BJ (cell line): ENCODE measurements around the gene AMFR. TPM values are rescaled to one million over a fixed set of nuclear protein-coding genes. Genes with fewer than 3 reads are reported as not detected.
A peak's percentile ranks its signal among the peaks of the same experiment; 100 is the strongest.

Source experiments
- CTCF ChIA-PET: fragments of 350-600 bp; formaldehyde crosslinking; extraction: SDS; loops from one replicate; lab custom pipeline; 2021; ENCODE audit warnings: antibody characterized with exemption, inconsistent platforms; lab: Yijun Ruan, JAX
- POLR2A ChIA-PET: fragments of 300-600 bp; sonication (Branson Sonifier 250); formaldehyde crosslinking; extraction: SDS; loops from one replicate; lab custom pipeline; 2021; ENCODE audit warnings: antibody characterized with exemption; lab: Charles Lee
- DNase-seq: peaks from one replicate; pipeline ENCODE4 v3.0.0-alpha.2; 2011; ENCODE audit warnings: low read depth
- H3K27me3 ChIP-seq: 2 replicates; pipeline ENCODE4 v1.6.0; 2011; ENCODE audit warnings: low read length; ENCODE audit not compliant: control insufficient read depth, insufficient read depth
- H3K36me3 ChIP-seq: 2 replicates; pipeline ENCODE4 v1.5.1; 2011; ENCODE audit warnings: low read length; ENCODE audit not compliant: control insufficient read depth, insufficient read depth
- H3K4me3 ChIP-seq: 2 replicates; pipeline ENCODE4 v1.5.1; 2011; ENCODE audit warnings: low read depth, mild to moderate bottlenecking, control low read depth, low read length
- CTCF ChIP-seq: IDR thresholded peaks from 2 replicates; pipeline ENCODE4 v1.5.1; 2011; ENCODE audit warnings: low read depth, mild to moderate bottlenecking, control low read depth, inconsistent platforms, low read length, moderate library complexity; ENCODE audit not compliant: insufficient read depth
- polyA plus RNA-seq: library from polyadenylated mRNA; depleted of rRNA; stranded (reverse); fragments of >200 nt; gene quantifications from 2 replicates; pipeline ENCODE4 v1.2.3, GENCODE V29; 2011

The AMFR gene
- polyA plus RNA-seq, 1 experiment, result 130 TPM

- Histone ChIP-seq H3K4me3 (no peak overlapping the region), H3K36me3 (peaks cover 1% of the 10 kb centered on the region; the same call in 1 of the 2 replicates), H3K27me3 (no peaks in the 10 kb centered on the region)
- ChIA-PET CTCF (no interaction called here), POLR2A (no interaction called here)
- no peak for TF ChIP-seq CTCF
- no peak for DNase-seq
These were observed 88.1 kb downstream of the AMFR start for GRCh38 chr16:56337131-56337857.

GRCh38 chr16:56336711-56337110 lies 88.6 kb downstream of the AMFR start:
- ChIA-PET CTCF (no interaction called here), POLR2A (no interaction called here)
- no peaks in the 10 kb centered on the region for H3K27me3 ChIP-seq
- H3K4me3 ChIP-seq, result no peak overlapping the region
- no peak for DNase-seq
- TF ChIP-seq CTCF, result no peak
- H3K36me3 ChIP-seq, result peaks cover 1% of the 10 kb centered on the region; the same call in 1 of the 2 replicates

DNA sequence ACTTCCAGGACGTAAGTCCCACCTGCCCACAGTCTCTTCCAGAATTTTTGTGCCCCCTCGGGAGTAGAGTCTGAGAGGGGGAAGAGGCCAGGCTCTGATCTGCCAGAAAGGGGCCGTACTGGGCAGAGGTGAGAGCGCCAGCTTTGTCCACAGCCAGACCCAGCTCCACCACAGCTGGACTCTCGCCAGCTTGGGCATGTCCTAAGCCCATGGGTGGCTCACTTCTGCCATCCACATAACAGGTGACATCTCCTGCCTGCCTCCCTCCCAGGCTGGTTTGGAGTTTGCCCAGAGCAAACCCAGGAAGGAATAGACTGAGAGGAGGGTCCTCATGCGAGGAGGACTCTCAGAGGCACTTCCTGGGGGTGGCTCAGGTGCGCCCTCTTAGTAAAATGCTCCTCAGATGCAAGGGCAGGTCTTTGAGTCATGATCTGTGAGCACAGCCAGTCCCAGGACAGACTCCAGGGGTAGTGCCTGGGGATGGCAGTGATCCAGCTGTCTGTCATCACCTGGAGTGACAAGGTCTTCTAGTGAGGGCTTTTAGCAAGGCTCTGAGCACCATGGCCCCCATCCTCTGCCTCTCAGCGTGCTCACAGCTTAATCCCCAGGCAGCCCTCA lies 89.2 kb downstream of the AMFR start:
- Histone ChIP-seq H3K4me3 (no peak overlapping the region), H3K27me3 (no peaks in the 10 kb centered on the region), H3K36me3 (peaks cover 1% of the 10 kb centered on the region; the same call in 1 of the 2 replicates)
- ChIA-PET POLR2A (no interaction called here), CTCF (interaction anchor here (1.3 kb wide), 1 partner anchor 20 kb away, joined by 4 read pairs; no protein-coding TSS in a partner anchor)
- DNase-seq, result no peak
- TF ChIP-seq CTCF, result no peak

- no peak for TF ChIP-seq CTCF
- POLR2A ChIA-PET, result no interaction called here
- CTCF ChIA-PET, result interaction anchor here (0.9 to 2.4 kb wide), 3 partner anchors 9 to 16 kb away, joined by 3 to 10 read pairs (median 3); no protein-coding TSS in a partner anchor
- no peak for DNase-seq
- H3K36me3 ChIP-seq, result peaks cover 2% of the 10 kb centered on the region; the same call in 1 of the 2 replicates
- H3K27me3 ChIP-seq, result no peaks in the 10 kb centered on the region
- no peak overlapping the region for H3K4me3 ChIP-seq
These were observed 90.6 kb downstream of the AMFR start for GRCh38 chr16:56334761-56335160.

GRCh38 chr16:56332464-56333079 lies 92.8 kb downstream of the AMFR start:
- POLR2A ChIA-PET, result no interaction called here
- DNase-seq, result no peak
- CTCF ChIA-PET, result interaction anchor here (0.9 to 7.1 kb wide), 5 partner anchors 9 to 369 kb away, joined by 3 to 37 read pairs (median 9); no protein-coding TSS in a partner anchor
- Histone ChIP-seq H3K27me3 (no peaks in the 10 kb centered on the region), H3K4me3 (no peak overlapping the region), H3K36me3 (peaks cover 2% of the 10 kb centered on the region; the same call in 1 of the 2 replicates)
- peak; percentile 63 for TF ChIP-seq CTCF
